Loucy (cell line): Measurements from ENCODE around the gene SLC16A4.

Source experiments
- H2AFZ ChIP-seq: fragments of 200-600 bp; sonication (generic); 2 replicates; pipeline ENCODE4 v1.6.0; 2016; ENCODE audit warnings: antibody characterized with exemption, mild to moderate bottlenecking, low read length, moderate library complexity
- H3F3A ChIP-seq: fragments of 200-600 bp; 2 replicates; pipeline ENCODE4 v1.6.0; 2016; ENCODE audit warnings: antibody characterized with exemption, low read depth, mild to moderate bottlenecking
- H3K27me3 ChIP-seq: fragments of 200-600 bp; sonication (generic); 2 replicates; pipeline ENCODE4 v1.6.1; 2014; ENCODE audit warnings: low read length, mild to moderate bottlenecking; ENCODE audit not compliant: insufficient read depth, poor library complexity, severe bottlenecking
- H3K36me3 ChIP-seq: fragments of 200-600 bp; sonication (generic); 2 replicates; pipeline ENCODE4 v1.6.1; 2016; ENCODE audit warnings: low read length; ENCODE audit not compliant: insufficient read depth
- H3K4me1 ChIP-seq: fragments of 200-600 bp; sonication (generic); 2 replicates; pipeline ENCODE4 v1.5.1; 2014; ENCODE audit warnings: low read length, mild to moderate bottlenecking; ENCODE audit not compliant: insufficient read depth, poor library complexity, severe bottlenecking
- H3K4me2 ChIP-seq: fragments of 200-600 bp; sonication (generic); 2 replicates; pipeline ENCODE4 v1.6.0; 2014; ENCODE audit warnings: antibody characterized with exemption, low read length, low read depth, mild to moderate bottlenecking; ENCODE audit not compliant: poor library complexity, severe bottlenecking
- H3K4me3 ChIP-seq: fragments of 200-600 bp; sonication (generic); 2 replicates; pipeline ENCODE4 v1.5.1; 2014; ENCODE audit warnings: low read length, mild to moderate bottlenecking, mixed read lengths; ENCODE audit not compliant: poor library complexity, severe bottlenecking
- H3K79me2 ChIP-seq: fragments of 200-600 bp; sonication (generic); 2 replicates; pipeline ENCODE4 v1.6.1; 2014; ENCODE audit warnings: low read length; ENCODE audit not compliant: insufficient read depth
- H3K9ac ChIP-seq: fragments of 200-600 bp; sonication (generic); 2 replicates; pipeline ENCODE4 v1.6.0; 2014; ENCODE audit warnings: mild to moderate bottlenecking, low read depth, low read length, moderate library complexity; ENCODE audit not compliant: poor library complexity, severe bottlenecking
- H3K9me2 ChIP-seq: fragments of 200-600 bp; sonication (generic); replicated peaks from 2 replicates; pipeline ENCODE4 v1.6.1; 2016; ENCODE audit warnings: low read depth, low read length, mixed read lengths
- H3K9me3 ChIP-seq: fragments of 200-600 bp; sonication (generic); 2 replicates; pipeline ENCODE4 v1.6.1; 2014; ENCODE audit warnings: mild to moderate bottlenecking, antibody characterized with exemption, low read length, low read depth; ENCODE audit not compliant: insufficient read depth
- H4K20me1 ChIP-seq: fragments of 200-600 bp; sonication (generic); 2 replicates; pipeline ENCODE4 v1.6.0; 2014; ENCODE audit warnings: antibody characterized with exemption, low read length, mild to moderate bottlenecking; ENCODE audit not compliant: insufficient read depth, poor library complexity, severe bottlenecking
- CTCF ChIP-seq: fragments of 200-600 bp; sonication (generic); conservative IDR thresholded peaks from 2 replicates; pipeline ENCODE4 v1.5.1; 2014; ENCODE audit warnings: mild to moderate bottlenecking, antibody characterized with exemption, low read length
- EZH2phosphoT487 ChIP-seq: fragments of 200-600 bp; IDR thresholded peaks from 2 replicates; pipeline ENCODE4 v1.6.1; 2018; ENCODE audit warnings: antibody characterized with exemption, mild to moderate bottlenecking, moderate library complexity, borderline replicate concordance

The SLC16A4 gene

GRCh38 chr1:110328274-110328673, 62.6 kb downstream of the SLC16A4 start:
- no peak overlapping the region for H3K4me2 ChIP-seq
- H2AFZ ChIP-seq = no peak overlapping the region
- no peaks in the 10 kb centered on the region for H3K36me3 ChIP-seq

GRCh38 chr1:110326826-110327225, 64.0 kb downstream of the SLC16A4 start:
- Histone ChIP-seq H3F3A (no peaks in the 10 kb centered on the region), H3K27me3 (no peaks in the 10 kb centered on the region), H3K9me3 (no peaks in the 10 kb centered on the region), H3K79me2 (no peaks in the 10 kb centered on the region), H3K9me2 (no peaks in the 10 kb centered on the region), H3K4me2 (no peak overlapping the region), H3K4me1 (no peaks in the 10 kb centered on the region), H4K20me1 (no peaks in the 10 kb centered on the region), H2AFZ (no peak overlapping the region), H3K36me3 (no peaks in the 10 kb centered on the region), H3K4me3 (no peak overlapping the region), H3K9ac (no peak overlapping the region)
- TF ChIP-seq CTCF (no peak), EZH2phosphoT487 (no peak)

More at GRCh38 chr1:110328274-110328673, 62.6 kb downstream of the SLC16A4 start:
- Histone ChIP-seq H3K79me2 (no peaks in the 10 kb centered on the region), H3K4me3 (no peak overlapping the region), H4K20me1 (no peaks in the 10 kb centered on the region), H3K4me1 (no peaks in the 10 kb centered on the region), H3K9me2 (no peaks in the 10 kb centered on the region), H3K9ac (no peak overlapping the region), H3K27me3 (no peaks in the 10 kb centered on the region), H3F3A (no peaks in the 10 kb centered on the region), H3K9me3 (no peaks in the 10 kb centered on the region)
- TF ChIP-seq CTCF (no peak), EZH2phosphoT487 (no peak)

GRCh38 chr1:110324667-110325066, 66.2 kb downstream of the SLC16A4 start:
- no peaks in the 10 kb centered on the region for H3K4me1 ChIP-seq
- H3K79me2 ChIP-seq = no peaks in the 10 kb centered on the region
- H2AFZ ChIP-seq = no peak overlapping the region
- H4K20me1 ChIP-seq = no peaks in the 10 kb centered on the region
- no peak for TF ChIP-seq CTCF
- TF ChIP-seq EZH2phosphoT487 = no peak
- H3F3A ChIP-seq = no peaks in the 10 kb centered on the region
- no peaks in the 10 kb centered on the region for H3K9me2 ChIP-seq
- H3K4me3 ChIP-seq = no peak overlapping the region
- H3K27me3 ChIP-seq = no peaks in the 10 kb centered on the region
- no peak overlapping the region for H3K4me2 ChIP-seq
- no peaks in the 10 kb centered on the region for H3K9me3 ChIP-seq
- H3K9ac ChIP-seq = no peak overlapping the region
- H3K36me3 ChIP-seq = no peaks in the 10 kb centered on the region
